Fibroblast of mammary gland (primary cell): Measurements from ENCODE around the gene HPD.
"Not testable (repeated sequence)": the region's sequence is repeated elsewhere in the genome, so short reads cannot be mapped to it uniquely, and the experiment has no call there.

ENCODE experiments used
- DNase-seq: peaks from one replicate; pipeline ENCODE4 v3.0.0-alpha.2; 2010; ENCODE audit warnings: low read depth
- H3K4me3 ChIP-seq: 2 replicates; pipeline ENCODE4 v1.5.1; 2011; ENCODE audit warnings: low read depth, mild to moderate bottlenecking, low read length, moderate library complexity; ENCODE audit not compliant: control insufficient read depth
- TF ChIP-seq, protein P1 (sequence below): conservative IDR thresholded peaks from 2 replicates; pipeline ENCODE4 v1.5.1; 2011; ENCODE audit warnings: low read depth, low read length, inconsistent platforms; ENCODE audit not compliant: control insufficient read depth, insufficient read depth

Gene HPD

DNA sequence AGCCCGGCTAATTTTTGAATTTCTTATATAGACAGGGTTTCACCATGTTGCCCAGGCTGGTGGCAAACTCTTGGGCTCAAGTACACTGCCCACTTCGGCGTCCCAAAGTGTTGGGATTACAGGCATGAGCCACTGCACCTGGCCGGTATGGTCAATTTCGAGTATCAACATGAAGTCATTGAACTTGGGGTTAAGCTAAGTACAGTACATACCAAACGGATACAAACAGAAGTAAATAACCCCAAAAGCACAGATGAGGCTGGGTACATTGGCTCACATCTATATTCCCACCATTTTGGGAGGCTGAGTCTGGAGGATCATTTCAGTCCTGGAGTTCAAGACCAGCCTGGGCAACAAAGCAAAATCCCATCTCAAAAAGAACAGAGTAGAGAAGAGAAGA is 16.9 kb upstream of the HPD start:
- no peak for DNase-seq
- TF ChIP-seq, protein P1, sequence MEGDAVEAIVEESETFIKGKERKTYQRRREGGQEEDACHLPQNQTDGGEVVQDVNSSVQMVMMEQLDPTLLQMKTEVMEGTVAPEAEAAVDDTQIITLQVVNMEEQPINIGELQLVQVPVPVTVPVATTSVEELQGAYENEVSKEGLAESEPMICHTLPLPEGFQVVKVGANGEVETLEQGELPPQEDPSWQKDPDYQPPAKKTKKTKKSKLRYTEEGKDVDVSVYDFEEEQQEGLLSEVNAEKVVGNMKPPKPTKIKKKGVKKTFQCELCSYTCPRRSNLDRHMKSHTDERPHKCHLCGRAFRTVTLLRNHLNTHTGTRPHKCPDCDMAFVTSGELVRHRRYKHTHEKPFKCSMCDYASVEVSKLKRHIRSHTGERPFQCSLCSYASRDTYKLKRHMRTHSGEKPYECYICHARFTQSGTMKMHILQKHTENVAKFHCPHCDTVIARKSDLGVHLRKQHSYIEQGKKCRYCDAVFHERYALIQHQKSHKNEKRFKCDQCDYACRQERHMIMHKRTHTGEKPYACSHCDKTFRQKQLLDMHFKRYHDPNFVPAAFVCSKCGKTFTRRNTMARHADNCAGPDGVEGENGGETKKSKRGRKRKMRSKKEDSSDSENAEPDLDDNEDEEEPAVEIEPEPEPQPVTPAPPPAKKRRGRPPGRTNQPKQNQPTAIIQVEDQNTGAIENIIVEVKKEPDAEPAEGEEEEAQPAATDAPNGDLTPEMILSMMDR = no peak
- H3K4me3 ChIP-seq = no peak overlapping the region

DNA sequence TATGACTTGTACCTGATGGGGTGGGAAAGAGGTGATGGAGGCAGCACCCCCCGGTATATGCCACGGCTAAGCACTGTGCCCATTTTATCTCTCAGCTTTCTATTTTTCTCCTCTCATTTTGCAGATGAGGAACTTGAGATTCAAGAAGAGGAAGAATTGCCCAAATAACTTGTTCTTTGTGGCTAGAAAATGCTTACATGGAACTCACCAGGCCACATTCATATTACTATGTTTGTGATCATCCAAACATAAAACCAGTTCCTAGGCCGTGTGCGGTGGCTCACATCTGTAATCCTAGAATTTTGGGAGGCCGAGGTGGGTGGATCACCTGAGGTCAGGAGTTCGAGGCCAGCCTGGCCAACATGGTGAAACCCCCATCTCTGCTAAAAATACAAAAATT is 15.4 kb upstream of the HPD start:
- TF ChIP-seq, protein P1 = no peak
- no peak overlapping the region for H3K4me3 ChIP-seq
- DNase-seq = no peak

DNA sequence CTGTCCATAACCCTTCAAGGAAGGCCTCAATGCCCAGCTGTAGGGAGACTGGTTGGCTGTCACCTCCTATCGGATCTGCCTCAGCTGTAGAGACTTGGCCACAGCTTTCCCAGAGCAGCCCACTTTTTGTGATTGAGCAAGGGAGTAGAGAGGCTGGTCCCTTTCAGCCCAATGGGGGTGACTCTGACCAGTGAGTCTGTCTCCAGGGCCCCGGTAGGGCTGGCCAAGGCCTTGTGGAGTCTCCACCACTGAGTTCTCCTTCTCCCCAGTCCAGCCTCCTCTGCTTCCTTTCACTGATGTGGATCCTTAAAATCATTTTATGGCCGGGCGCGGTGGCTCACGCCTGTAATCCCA is 14.5 kb upstream of the HPD start:
- TF ChIP-seq, protein P1 = no peak
- DNase-seq = peak; percentile 50
- no peak overlapping the region for H3K4me3 ChIP-seq

DNA sequence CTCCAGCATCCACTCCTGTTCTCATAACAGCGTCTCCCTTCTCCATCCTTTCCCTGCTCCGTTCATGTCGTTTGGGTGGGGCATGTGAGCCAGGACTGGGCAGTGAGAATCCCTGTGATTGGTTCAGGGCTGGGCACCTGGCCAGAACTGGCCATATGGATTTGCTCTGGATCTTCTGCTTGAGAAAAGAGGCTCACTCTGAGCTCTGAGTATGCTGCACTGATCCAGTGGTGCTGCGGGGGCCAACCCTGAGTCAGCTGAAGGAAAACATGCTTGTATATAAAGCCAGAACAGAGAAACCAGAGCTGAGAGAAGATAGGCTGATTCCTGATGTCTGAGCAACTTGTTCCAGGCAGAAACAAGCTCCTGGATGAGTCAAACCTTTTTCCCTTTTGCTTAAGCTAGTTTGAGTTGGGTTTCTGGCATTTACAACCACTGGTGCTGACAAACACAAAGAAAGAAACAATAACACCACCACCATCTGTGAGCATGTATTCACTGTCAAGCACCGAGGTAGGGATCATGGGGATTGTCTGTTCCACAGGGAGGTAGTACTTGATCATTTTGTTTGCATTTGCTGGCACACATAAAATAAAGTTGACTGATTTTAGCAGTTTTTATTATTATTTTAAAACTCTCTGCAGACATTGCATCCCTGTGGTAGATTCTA is 14.0 kb upstream of the HPD start:
- TF ChIP-seq, protein P1 = no peak
- DNase-seq = peak; percentile 99
- H3K4me3 ChIP-seq = peak overlapping the region; percentile 22

DNA sequence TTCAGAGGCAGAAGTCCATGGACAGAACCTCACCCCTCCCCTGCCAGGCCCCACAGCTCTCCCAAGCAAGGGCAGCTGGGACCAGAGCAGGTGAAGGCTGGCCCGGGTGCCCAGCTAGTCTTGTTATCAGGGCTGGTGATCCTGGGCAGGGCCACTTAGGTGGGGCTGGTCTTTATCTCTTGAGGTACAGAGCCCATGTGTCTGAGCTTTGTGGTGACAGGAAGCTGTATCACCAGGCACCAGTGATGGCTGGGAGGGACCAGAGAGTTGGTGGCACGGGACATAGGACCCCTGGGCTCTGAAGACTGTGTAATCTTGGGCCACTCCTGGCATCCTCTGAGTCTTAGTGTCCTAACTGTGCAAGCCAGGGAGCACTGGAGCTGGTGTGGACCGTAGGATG is 12.8 kb upstream of the HPD start:
- TF ChIP-seq, protein P1 = no peak
- no peak overlapping the region for H3K4me3 ChIP-seq
- no peak for DNase-seq

DNA sequence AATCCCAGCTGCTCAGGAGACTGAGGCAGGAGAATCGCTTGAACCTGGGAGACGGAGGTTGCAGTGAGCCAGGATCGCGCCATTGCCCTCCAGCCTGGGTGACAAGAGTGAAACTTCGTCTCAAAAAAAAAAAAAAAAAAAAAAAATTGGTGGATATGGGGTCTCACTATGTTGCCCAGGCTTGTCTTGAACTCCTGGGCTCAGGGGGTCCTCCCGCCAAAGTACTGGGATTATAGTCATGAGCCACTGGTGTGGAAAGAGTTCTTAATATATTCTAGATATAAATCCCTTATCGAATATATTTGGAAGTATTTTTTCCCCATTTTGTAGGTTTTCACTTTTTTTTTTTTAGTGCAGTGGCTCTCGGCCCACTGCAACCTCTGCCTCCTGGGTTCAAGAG is 10.6 kb upstream of the HPD start:
- not testable (repeated sequence) for H3K4me3 ChIP-seq, DNase-seq

DNA sequence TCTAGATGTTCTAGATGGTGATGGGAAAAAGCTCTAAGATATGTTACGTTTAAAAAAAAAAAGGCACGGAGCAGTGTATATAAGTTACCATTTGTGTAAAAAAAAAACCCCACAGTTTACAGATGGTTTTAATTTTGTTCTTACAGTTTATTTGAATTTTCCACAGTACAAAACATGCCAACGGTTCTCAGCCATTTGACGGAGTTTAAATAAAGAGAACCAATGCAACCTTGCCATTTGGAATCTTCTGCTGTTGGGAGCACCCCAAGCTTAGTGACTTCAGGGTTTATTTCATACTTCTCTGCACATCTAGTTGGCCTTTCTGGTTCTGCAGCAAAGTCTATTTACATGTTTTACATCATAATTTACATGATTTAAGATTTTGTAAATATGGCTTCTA is 7.7 kb upstream of the HPD start:
- no peak overlapping the region for H3K4me3 ChIP-seq
- peak; percentile 62 for DNase-seq
- TF ChIP-seq, protein P1 = no peak
